Mesendoderm (in vitro differentiated cells): ENCODE measurements around the gene MRPL33.

ENCODE experiments used
- DNase-seq: peaks from one replicate; pipeline ENCODE4 v3.0.0; 2013
- H2AK5ac ChIP-seq: 2 replicates; pipeline ENCODE4 v1.6.1; 2013; ENCODE audit warnings: low read length, inconsistent platforms
- H2BK120ac ChIP-seq: 2 replicates; pipeline ENCODE4 v1.6.1; 2013; ENCODE audit warnings: low read depth, mild to moderate bottlenecking, low read length, moderate library complexity, mixed read lengths
- H2BK15ac ChIP-seq: replicated peaks from 2 replicates; pipeline ENCODE4 v1.6.1; 2013; ENCODE audit warnings: low read depth, mild to moderate bottlenecking, moderate library complexity
- H2BK5ac ChIP-seq: 2 replicates; pipeline ENCODE4 v1.6.1; 2013; ENCODE audit warnings: low read length, inconsistent platforms
- H3K18ac ChIP-seq: 2 replicates; pipeline ENCODE4 v1.6.1; 2013; ENCODE audit warnings: mild to moderate bottlenecking, low read length, mixed read lengths
- H3K23ac ChIP-seq: one replicate; pipeline ENCODE4 v1.6.1; 2013; ENCODE audit warnings: low read length
- H3K27ac ChIP-seq: 2 replicates; pipeline ENCODE4 v1.5.1; 2013; ENCODE audit warnings: low read depth, mild to moderate bottlenecking, inconsistent platforms, low read length, moderate library complexity
- H3K27me3 ChIP-seq: 2 replicates; pipeline ENCODE4 v1.6.1; 2013; ENCODE audit warnings: low read length, control low read depth, mild to moderate bottlenecking, inconsistent platforms; ENCODE audit not compliant: insufficient read depth, poor library complexity
- H3K36me3 ChIP-seq: 2 replicates; pipeline ENCODE4 v1.6.1; 2013; ENCODE audit warnings: low read length, inconsistent platforms; ENCODE audit not compliant: control insufficient read depth, insufficient read depth
- H3K4ac ChIP-seq: one replicate; pipeline ENCODE4 v1.6.1; 2013; ENCODE audit warnings: low read depth, mild to moderate bottlenecking, low read length, moderate library complexity
- H3K4me1 ChIP-seq: 2 replicates; pipeline ENCODE4 v1.6.1; 2013; ENCODE audit warnings: low read depth, low read length, inconsistent platforms; ENCODE audit not compliant: control insufficient read depth
- H3K4me2 ChIP-seq: 2 replicates; pipeline ENCODE4 v1.6.1; 2013; ENCODE audit warnings: low read length
- H3K4me3 ChIP-seq: 2 replicates; pipeline ENCODE4 v1.5.1; 2013; ENCODE audit warnings: mild to moderate bottlenecking, low read length
- H3K56ac ChIP-seq: one replicate; pipeline ENCODE4 v1.6.1; 2013; ENCODE audit warnings: low read length
- H3K79me1 ChIP-seq: 2 replicates; pipeline ENCODE4 v1.6.1; 2013; ENCODE audit warnings: low read length, inconsistent platforms
- H3K79me2 ChIP-seq: 2 replicates; pipeline ENCODE4 v1.6.1; 2013; ENCODE audit warnings: mild to moderate bottlenecking, low read length; ENCODE audit not compliant: control insufficient read depth, insufficient read depth
- H3K9ac ChIP-seq: 2 replicates; pipeline ENCODE4 v1.6.1; 2013; ENCODE audit warnings: low read length, inconsistent platforms
- H4K5ac ChIP-seq: one replicate; pipeline ENCODE4 v1.6.1; 2013; ENCODE audit warnings: low read length
- H4K8ac ChIP-seq: one replicate; pipeline ENCODE4 v1.6.1; 2013; ENCODE audit warnings: low read depth, mild to moderate bottlenecking, control low read depth, low read length, moderate library complexity
- WGBS: extraction: QIAGEN DNeasy Blood & Tissue Kit; methylation state at CpG from one replicate; pipeline ENCODE4 v1.1.7; 2013; ENCODE audit warnings: low lambda C conversion rate, missing lambda C conversion rate; ENCODE audit not compliant: insufficient coverage; ENCODE audit errors: extremely low coverage; 5-methylcytosine and 5-hydroxymethylcytosine counted together

The MRPL33 gene

GRCh38 chr2:27808984-27809383, 37.5 kb downstream of the MRPL33 start:
- H3K27ac ChIP-seq = no peak overlapping the region
- H3K9ac ChIP-seq = no peak overlapping the region
- H3K36me3 ChIP-seq = no peaks in the 10 kb centered on the region
- no peak overlapping the region for H2BK120ac ChIP-seq
- no peak overlapping the region for H3K4me2 ChIP-seq
- no peak overlapping the region for H4K5ac ChIP-seq
- no peak overlapping the region for H3K23ac ChIP-seq
- H3K79me1 ChIP-seq = no peaks in the 10 kb centered on the region
- WGBS = no CpG with 5 or more reads among the region's 3 CpGs
- no peak overlapping the region for H3K18ac ChIP-seq
- no peak overlapping the region for H3K56ac ChIP-seq
- no peak overlapping the region for H4K8ac ChIP-seq
- H3K79me2 ChIP-seq = no peaks in the 10 kb centered on the region
- H3K4ac ChIP-seq = no peak overlapping the region
- no peak overlapping the region for H2BK15ac ChIP-seq
- no peak for DNase-seq
- H2BK5ac ChIP-seq = no peak overlapping the region
- H3K27me3 ChIP-seq = no peaks in the 10 kb centered on the region
- no peak overlapping the region for H3K4me3 ChIP-seq
- H3K4me1 ChIP-seq = no peaks in the 10 kb centered on the region
- no peak overlapping the region for H2AK5ac ChIP-seq

- H3K9ac ChIP-seq = no peak overlapping the region
- no CpG with 5 or more reads among the region's 3 CpGs for WGBS
These were observed 38.3 kb downstream of the MRPL33 start for GRCh38 chr2:27809761-27810241.

GRCh38 chr2:27810455-27810854, 38.9 kb downstream of the MRPL33 start:
- WGBS = no CpG with 5 or more reads among the region's 3 CpGs
- Histone ChIP-seq H3K79me1 (no peaks in the 10 kb centered on the region), H3K18ac (no peak overlapping the region), H3K79me2 (no peaks in the 10 kb centered on the region), H3K36me3 (no peaks in the 10 kb centered on the region), H2AK5ac (no peak overlapping the region), H4K5ac (no peak overlapping the region), H3K4me3 (no peak overlapping the region), H3K27ac (no peak overlapping the region), H3K4me1 (no peaks in the 10 kb centered on the region), H3K4me2 (no peak overlapping the region), H3K4ac (no peak overlapping the region), H3K23ac (no peak overlapping the region), H2BK120ac (no peak overlapping the region), H2BK5ac (no peak overlapping the region), H3K9ac (no peak overlapping the region), H2BK15ac (no peak overlapping the region), H4K8ac (no peak overlapping the region), H3K27me3 (no peaks in the 10 kb centered on the region), H3K56ac (no peak overlapping the region)
- no peak for DNase-seq

More at GRCh38 chr2:27809761-27810241, 38.3 kb downstream of the MRPL33 start:
- no peak overlapping the region for H4K8ac ChIP-seq
- no peak overlapping the region for H2BK15ac ChIP-seq
- no peak overlapping the region for H3K4me2 ChIP-seq
- H2BK5ac ChIP-seq = no peak overlapping the region
- H4K5ac ChIP-seq = no peak overlapping the region
- DNase-seq = no peak
- no peaks in the 10 kb centered on the region for H3K27me3 ChIP-seq
- no peak overlapping the region for H3K23ac ChIP-seq
- H3K18ac ChIP-seq = no peak overlapping the region
- H3K56ac ChIP-seq = no peak overlapping the region
- no peaks in the 10 kb centered on the region for H3K79me2 ChIP-seq
- no peaks in the 10 kb centered on the region for H3K79me1 ChIP-seq
- H2AK5ac ChIP-seq = no peak overlapping the region
- no peaks in the 10 kb centered on the region for H3K36me3 ChIP-seq
- no peak overlapping the region for H3K4ac ChIP-seq
- H3K27ac ChIP-seq = no peak overlapping the region
- H2BK120ac ChIP-seq = no peak overlapping the region
- H3K4me3 ChIP-seq = no peak overlapping the region
- H3K4me1 ChIP-seq = no peaks in the 10 kb centered on the region

- no peak overlapping the region for H3K27ac ChIP-seq
- no peak overlapping the region for H4K8ac ChIP-seq
- H3K56ac ChIP-seq = no peak overlapping the region
- H3K79me2 ChIP-seq = no peaks in the 10 kb centered on the region
- H4K5ac ChIP-seq = no peak overlapping the region
- no peaks in the 10 kb centered on the region for H3K4me1 ChIP-seq
- H3K4me2 ChIP-seq = no peak overlapping the region
- DNase-seq = no peak
- no peaks in the 10 kb centered on the region for H3K36me3 ChIP-seq
- H2AK5ac ChIP-seq = no peak overlapping the region
- no peaks in the 10 kb centered on the region for H3K27me3 ChIP-seq
- H2BK5ac ChIP-seq = no peak overlapping the region
- no peaks in the 10 kb centered on the region for H3K79me1 ChIP-seq
- no CpG with 5 or more reads among the region's 1 CpG for WGBS
- H2BK15ac ChIP-seq = no peak overlapping the region
- H3K18ac ChIP-seq = no peak overlapping the region
- H3K4ac ChIP-seq = no peak overlapping the region
- no peak overlapping the region for H3K9ac ChIP-seq
- no peak overlapping the region for H2BK120ac ChIP-seq
- no peak overlapping the region for H3K23ac ChIP-seq
- H3K4me3 ChIP-seq = no peak overlapping the region
These were observed 40.2 kb downstream of the MRPL33 start for GRCh38 chr2:27811768-27812167.

GRCh38 chr2:27814758-27815157, 43.2 kb downstream of the MRPL33 start:
- Histone ChIP-seq H3K18ac (no peak overlapping the region), H2BK15ac (no peak overlapping the region), H3K9ac (no peak overlapping the region), H3K23ac (no peak overlapping the region), H3K27me3 (no peaks in the 10 kb centered on the region), H4K5ac (no peak overlapping the region), H3K36me3 (no peaks in the 10 kb centered on the region), H3K79me1 (no peaks in the 10 kb centered on the region), H3K4me2 (no peak overlapping the region), H3K79me2 (no peaks in the 10 kb centered on the region), H2BK120ac (no peak overlapping the region), H3K27ac (no peak overlapping the region), H2AK5ac (no peak overlapping the region), H3K4ac (no peak overlapping the region), H3K56ac (no peak overlapping the region), H4K8ac (no peak overlapping the region), H2BK5ac (no peak overlapping the region), H3K4me3 (no peak overlapping the region), H3K4me1 (no peaks in the 10 kb centered on the region)
- WGBS = no CpG with 5 or more reads among the region's 1 CpG
- DNase-seq = no peak

- whole genome bisulfite sequencing = no CpG with 5 or more reads among the region's 4 CpGs
- no peak overlapping the region for H4K8ac ChIP-seq
- H3K9ac ChIP-seq = no peak overlapping the region
- H3K4me3 ChIP-seq = no peak overlapping the region
- no peaks in the 10 kb centered on the region for H3K79me1 ChIP-seq
- H3K4me2 ChIP-seq = no peak overlapping the region
- H2AK5ac ChIP-seq = no peak overlapping the region
- H2BK5ac ChIP-seq = no peak overlapping the region
- H3K36me3 ChIP-seq = no peaks in the 10 kb centered on the region
- H2BK15ac ChIP-seq = no peak overlapping the region
- H3K18ac ChIP-seq = no peak overlapping the region
- no peak overlapping the region for H3K4ac ChIP-seq
- H3K27me3 ChIP-seq = no peaks in the 10 kb centered on the region
- no peak overlapping the region for H4K5ac ChIP-seq
- no peak for DNase-seq
- no peaks in the 10 kb centered on the region for H3K79me2 ChIP-seq
- H3K27ac ChIP-seq = no peak overlapping the region
- H3K56ac ChIP-seq = no peak overlapping the region
- H3K23ac ChIP-seq = no peak overlapping the region
- no peaks in the 10 kb centered on the region for H3K4me1 ChIP-seq
- no peak overlapping the region for H2BK120ac ChIP-seq
These were observed 44.4 kb downstream of the MRPL33 start for GRCh38 chr2:27815860-27816438.
